ENCODE measurements around the gene RFT1. TPM values are rescaled to one million over a fixed set of nuclear protein-coding genes. Genes with fewer than 3 reads are reported as not detected.
"Not testable (repeated sequence)": the region's sequence is repeated elsewhere in the genome, so short reads cannot be mapped to it uniquely, and the experiment has no call there.

RFT1 gene
- total and polyA plus RNA-seq, 2 donors (not counting 3 experiments of a cell fraction or from before 2014, with no cell fraction given), result 29.8 to 39.9 TPM

GRCh38 chr3:53151465-53151864, 21.2 kb upstream of the RFT1 start:
- POLR2A ChIA-PET, result no interaction called here

GRCh38 chr3:53151086-53151438, 20.8 kb upstream of the RFT1 start:
- H3K4me2 ChIP-seq (ENCODE audit: insufficient read depth, low read length); DNase-seq (ENCODE audit: low read depth, low spot score); H3K9me3 ChIP-seq (replicated peaks; ENCODE audit: control insufficient read depth, insufficient read depth, low read length); H3K9ac ChIP-seq (replicated peaks; ENCODE audit: extremely low read depth, insufficient read depth, low read length); H4K20me1 ChIP-seq (replicated peaks; ENCODE audit: control insufficient read depth, extremely low read depth, insufficient read depth, low read length); H3K36me3 ChIP-seq (ENCODE audit: control insufficient read depth in 2 of 2, extremely low read depth in 1 of 2, insufficient read depth in 2 of 2, low read length in 2 of 2); H3K27me3 ChIP-seq (ENCODE audit: control insufficient read depth in 2 of 2, insufficient read depth in 2 of 2, low read length in 2 of 2); dilution Hi-C loops (cut with MboI; ENCODE audit: extremely low pct_ligation_motif_present, low sequenced_read_pairs); H3K9me1 ChIP-seq (replicated peaks; ENCODE audit: control insufficient read depth, extremely low read depth, insufficient read depth, low read length); intact Hi-C loops (cut with micrococcal nuclease); H3K27ac ChIP-seq (ENCODE audit: insufficient read depth, low read depth, low read length); H3K79me2 ChIP-seq (ENCODE audit: control insufficient read depth, insufficient read depth, low read length); BruUV-seq (replicated peaks); POLR2A ChIA-PET; H3K4me1 ChIP-seq (ENCODE audit: control insufficient read depth, extremely low read depth, insufficient read depth, low read length); H2AFZ ChIP-seq (ENCODE audit: low read depth, low read length); H3K4me3 ChIP-seq (replicated peaks in 1 of 3; ENCODE audit: insufficient read depth in 1 of 3, low read depth in 1 of 3, low read length in 3 of 3); FAIRE-seq: not testable (repeated sequence)
- CTCF ChIA-PET, result interaction anchor here (0.5 to 0.9 kb wide), 2 partner anchors 10 to 17 kb away, joined by 3 to 4 read pairs; partner anchors contain the start of gene PRKCD

More at GRCh38 chr3:53151465-53151864, 21.2 kb upstream of the RFT1 start:
- Histone ChIP-seq H3K4me3 (replicated peaks in 1 of 3; ENCODE audit: insufficient read depth in 1 of 3, low read depth in 1 of 3, low read length in 3 of 3) (no peak overlapping the region), H4K20me1 (replicated peaks; ENCODE audit: control insufficient read depth, extremely low read depth, insufficient read depth, low read length) (no peaks in the 10 kb centered on the region), H3K9ac (replicated peaks; ENCODE audit: extremely low read depth, insufficient read depth, low read length) (no peak overlapping the region), H3K79me2 (ENCODE audit: control insufficient read depth, insufficient read depth, low read length) (no peaks in the 10 kb centered on the region), H3K27me3 (ENCODE audit: control insufficient read depth in 2 of 2, insufficient read depth in 2 of 2, low read length in 2 of 2) (no peaks in the 10 kb centered on the region), H3K4me2 (ENCODE audit: insufficient read depth, low read length) (no peak overlapping the region), H2AFZ (ENCODE audit: low read depth, low read length) (no peak overlapping the region), H3K36me3 (ENCODE audit: control insufficient read depth in 2 of 2, extremely low read depth in 1 of 2, insufficient read depth in 2 of 2, low read length in 2 of 2) (no peaks in the 10 kb centered on the region), H3K27ac (ENCODE audit: insufficient read depth, low read depth, low read length) (no peak overlapping the region), H3K9me1 (replicated peaks; ENCODE audit: control insufficient read depth, extremely low read depth, insufficient read depth, low read length) (no peaks in the 10 kb centered on the region), H3K4me1 (ENCODE audit: control insufficient read depth, extremely low read depth, insufficient read depth, low read length) (no peaks in the 10 kb centered on the region), H3K9me3 (replicated peaks; ENCODE audit: control insufficient read depth, insufficient read depth, low read length) (no peaks in the 10 kb centered on the region)
- intact Hi-C loops (cut with micrococcal nuclease) (no loop called here), dilution Hi-C loops (cut with MboI; ENCODE audit: extremely low pct_ligation_motif_present, low sequenced_read_pairs) (no loop called here)
- no peak for TF ChIP-seq MYC (IDR thresholded peaks at IDR 0.05; ENCODE audit: low read depth, low read length)
- no peak for TF ChIP-seq EZH2 (IDR thresholded peaks at IDR 0.05; ENCODE audit: borderline replicate concordance, low read depth, low read length, severe bottlenecking)
- TF ChIP-seq GATA2 (IDR thresholded peaks at IDR 0.05; ENCODE audit: insufficient read depth, insufficient read length, low read depth, low read length), result no peak
- TF ChIP-seq, protein P1, sequence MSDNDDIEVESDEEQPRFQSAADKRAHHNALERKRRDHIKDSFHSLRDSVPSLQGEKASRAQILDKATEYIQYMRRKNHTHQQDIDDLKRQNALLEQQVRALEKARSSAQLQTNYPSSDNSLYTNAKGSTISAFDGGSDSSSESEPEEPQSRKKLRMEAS (IDR thresholded peaks at IDR 0.05; ENCODE audit: insufficient read depth, insufficient read length), result no peak
- no peak for TF ChIP-seq POLR2AphosphoS5 (IDR thresholded peaks at IDR 0.05; ENCODE audit: insufficient read depth, low read depth, low read length)
- no peak for TF ChIP-seq FOS (IDR thresholded peaks at IDR 0.05; ENCODE audit: borderline replicate concordance, insufficient read depth, low read length)
- TF ChIP-seq POLR2A (IDR thresholded peaks at IDR 0.05; ENCODE audit: low read depth, low read length), result no peak
- TF ChIP-seq JUN (IDR thresholded peaks at IDR 0.05; ENCODE audit: borderline replicate concordance, insufficient read depth, insufficient read length, low read depth), result no peak
- TF ChIP-seq CTCF (IDR thresholded peaks at IDR 0.05; ENCODE audit: extremely low read depth in 1 of 2, insufficient read depth in 1 of 2, low read depth in 1 of 2, low read length in 2 of 2), result no peak
- DNase-seq (ENCODE audit: low read depth, low spot score) (no peak), FAIRE-seq (no peak)
- BruUV-seq (replicated peaks), result no TSS peak
- CTCF ChIA-PET, result interaction anchor here (0.5 to 0.9 kb wide), 2 partner anchors 9 to 17 kb away, joined by 3 to 4 read pairs; partner anchors contain the start of gene PRKCD
